C4-2B (cell line): ENCODE data around the gene ARHGEF12.

Experiments
- CTCF ChIP-seq: fragments of 450-650 bp; conservative IDR thresholded peaks from 2 replicates; pipeline ENCODE4 v1.5.1; 2017; ENCODE audit warnings: mild to moderate bottlenecking
- ZFX ChIP-seq: fragments of 450-650 bp; IDR thresholded peaks from 2 replicates; pipeline ENCODE4 v1.6.1; 2017

GRCh38 chr11:120333801-120334200 is 2.4 kb upstream of the ARHGEF12 start:
- TF ChIP-seq CTCF (no peak), ZFX (no peak)
